GM23338 (cell line): ENCODE data around the gene PDE7B. TPM values are rescaled to one million over a fixed set of nuclear protein-coding genes. Genes with fewer than 3 reads are reported as not detected.

Experiments
- ATAC-seq: fragments of 200-7000 bp; cut with Tn5 transposase; 3 replicates; pipeline ENCODE4 v1.9.1; 2020
- DNase-seq: peaks from one replicate; pipeline ENCODE4 v3.0.0-alpha.2; 2015; ENCODE audit warnings: low spot score
- H2AFZ ChIP-seq: fragments of 200-600 bp; sonication (generic); 2 replicates; pipeline ENCODE4 v1.8.0; 2016; ENCODE audit warnings: antibody characterized with exemption, mild to moderate bottlenecking, moderate library complexity
- H3F3A ChIP-seq: fragments of 200-600 bp; sonication (generic); replicated peaks from 2 replicates; pipeline ENCODE4 v1.8.0; 2017; ENCODE audit warnings: antibody characterized with exemption, mixed run types, low read depth
- H3K27ac ChIP-seq: fragments of 200-600 bp; sonication (generic); 2 replicates; pipeline ENCODE4 v1.6.1; 2016; ENCODE audit warnings: low read depth
- H3K27me3 ChIP-seq: fragments of 200-600 bp; sonication (generic); 2 replicates; pipeline ENCODE4 v1.8.0; 2016; ENCODE audit warnings: mild to moderate bottlenecking, mixed run types, moderate library complexity; ENCODE audit not compliant: insufficient read depth
- H3K36me3 ChIP-seq: fragments of 200-600 bp; sonication (generic); 2 replicates; pipeline ENCODE4 v1.8.0; 2016; ENCODE audit warnings: mild to moderate bottlenecking; ENCODE audit not compliant: insufficient read depth
- H3K4me1 ChIP-seq: fragments of 200-600 bp; sonication (generic); 2 replicates; pipeline ENCODE4 v1.8.0; 2016; ENCODE audit warnings: mild to moderate bottlenecking, moderate library complexity; ENCODE audit not compliant: insufficient read depth
- H3K4me2 ChIP-seq: fragments of 200-600 bp; sonication (generic); 2 replicates; pipeline ENCODE4 v1.7.1; 2017; ENCODE audit warnings: mixed run types
- H3K4me3 ChIP-seq: fragments of 200-600 bp; sonication (generic); 2 replicates; pipeline ENCODE4 v1.6.1; 2016; ENCODE audit warnings: mixed run types
- H3K79me2 ChIP-seq: fragments of 200-600 bp; sonication (generic); replicated peaks from 2 replicates; pipeline ENCODE4 v1.8.0; 2017; ENCODE audit warnings: mild to moderate bottlenecking; ENCODE audit not compliant: insufficient read depth
- H3K9me2 ChIP-seq: fragments of 200-600 bp; sonication (generic); 2 replicates; pipeline ENCODE4 v1.8.0; 2017; ENCODE audit not compliant: insufficient read depth
- H4K20me1 ChIP-seq: fragments of 200-600 bp; sonication (generic); replicated peaks from 2 replicates; pipeline ENCODE4 v1.8.0; 2017; ENCODE audit warnings: mild to moderate bottlenecking; ENCODE audit not compliant: insufficient read depth
- H3K27ac Mint-ChIP-seq: 2 replicates; pipeline ENCODE4 v1.8.0; 2020; ENCODE audit warnings: inconsistent platforms, mild to moderate bottlenecking, moderate library complexity, mixed read lengths
- H3K27me3 Mint-ChIP-seq: 3 replicates; pipeline ENCODE4 v1.8.0; 2022; ENCODE audit warnings: low read depth, mild to moderate bottlenecking, moderate library complexity, mixed read lengths, inconsistent platforms; ENCODE audit not compliant: insufficient read depth, poor library complexity
- H3K36me3 Mint-ChIP-seq: 3 replicates; pipeline ENCODE4 v1.8.0; 2021; ENCODE audit warnings: low read depth, mild to moderate bottlenecking, inconsistent platforms, moderate library complexity, mixed read lengths
- H3K4me1 Mint-ChIP-seq: 3 replicates; pipeline ENCODE4 v1.8.0; 2020; ENCODE audit warnings: mild to moderate bottlenecking, inconsistent platforms, mixed read lengths
- H3K4me3 Mint-ChIP-seq: 3 replicates; pipeline ENCODE4 v1.8.0; 2021; ENCODE audit warnings: moderate library complexity, mild to moderate bottlenecking, inconsistent platforms, mixed read lengths
- H3K9me3 Mint-ChIP-seq: 3 replicates; pipeline ENCODE4 v1.8.0; 2020; ENCODE audit warnings: moderate library complexity, mild to moderate bottlenecking, inconsistent platforms, mixed read lengths
- CREB1 ChIP-seq: fragments of 250-450 bp; sonication (Bioruptor Pico); IDR thresholded peaks from 2 replicates; pipeline ENCODE4 v1.5.0; 2020; ENCODE audit warnings: low read depth, mild to moderate bottlenecking, moderate library complexity
- CTCF ChIP-seq, 2 experiments: fragments of 200-600 bp in 1 of 2; sonication (generic) in 1 of 2; conservative IDR thresholded peaks; 2 replicates each; pipeline versions ENCODE4 v1.5.1 to v1.6.1; 2016 to 2017; ENCODE audit warnings: antibody characterized with exemption in 2 of 2, low read depth in 2 of 2, mild to moderate bottlenecking in 2 of 2, moderate library complexity in 1 of 2
- NANOG ChIP-seq: IDR thresholded peaks from 2 replicates; pipeline ENCODE4 v1.6.1; 2016; ENCODE audit warnings: antibody characterized with exemption, borderline replicate concordance
- REST ChIP-seq: IDR thresholded peaks from one replicate; pipeline ENCODE4 v1.6.1; 2018; ENCODE audit warnings: antibody characterized with exemption; ENCODE audit not compliant: unreplicated experiment
- STAT1 ChIP-seq: IDR thresholded peaks from one replicate; pipeline ENCODE4 v1.6.1; 2016; ENCODE audit warnings: antibody characterized with exemption; ENCODE audit not compliant: unreplicated experiment
- ZNF114 ChIP-seq: fragments of 250-450 bp; sonication (Bioruptor Pico); IDR thresholded peaks from 2 replicates; pipeline ENCODE4 v1.5.0; 2020; ENCODE audit warnings: mild to moderate bottlenecking, moderate library complexity
- ZNF331 ChIP-seq: fragments of 250-450 bp; sonication (Bioruptor Pico); IDR thresholded peaks from 2 replicates; pipeline ENCODE4 v1.5.0; 2020; ENCODE audit warnings: low read depth, mild to moderate bottlenecking, moderate library complexity
- polyA plus RNA-seq: library from polyadenylated mRNA; unstranded; fragments of >200 nt; fragmentation: Nextera tagmentation; extraction: Ambion mirVana; gene quantifications from 2 replicates; pipeline ENCODE4 v1.2.1, GENCODE V29; 2016
- total RNA-seq: library from RNA; depleted of rRNA; stranded (reverse); fragments of >200 nt; shearing (Covaris generic); gene quantifications from 2 replicates; pipeline ENCODE4 v1.2.3, GENCODE V29; 2014

PDE7B gene
- total and polyA plus RNA-seq, 2 experiments from 2014 or later, result 0.07 TPM; not detected in 1

GRCh38 chr6:136228814-136229213 lies 377.3 kb downstream of the PDE7B start:
- H3K4me3 Mint-ChIP-seq, result no peak overlapping the region

More at GRCh38 chr6:136228814-136229213, 377.3 kb downstream of the PDE7B start:
- H3K27ac ChIP-seq, result no peak overlapping the region
- no peaks in the 10 kb centered on the region for H3K79me2 ChIP-seq
- TF ChIP-seq CTCF (conservative IDR thresholded peaks at IDR 0.05; ENCODE audit: low read depth in 2 of 2) (no peak), STAT1 (no peak), ZNF114 (CRISPR knock-in tag) (no peak), ZNF331 (CRISPR knock-in tag) (no peak), NANOG (no peak), CREB1 (CRISPR knock-in tag) (no peak), REST (no peak)
- H3K36me3 ChIP-seq, result 0 out of 2 replicates have a peak, but pooled peaks cover 5% of the 10 kb centered on the region
- Mint-ChIP-seq H3K27me3 (no peaks in the 10 kb centered on the region), H3K9me3 (peaks cover 4% of the 10 kb centered on the region; the same call in 1 of the 3 replicates), H3K4me1 (no peaks in the 10 kb centered on the region; the same call in 2 of the 3 replicates), H3K36me3 (peaks cover 6% of the 10 kb centered on the region; the same call in 1 of the 3 replicates), H3K27ac (no peak overlapping the region)
- H3K4me1 ChIP-seq, result no peaks in the 10 kb centered on the region
- no peaks in the 10 kb centered on the region for H3F3A ChIP-seq
- no peak overlapping the region for H2AFZ ChIP-seq
- no peaks in the 10 kb centered on the region for H3K9me2 ChIP-seq
- H3K4me2 ChIP-seq, result no peak overlapping the region
- H4K20me1 ChIP-seq, result no peaks in the 10 kb centered on the region
- H3K4me3 ChIP-seq, result no peak overlapping the region
- DNase-seq, result no peak
- ATAC-seq, result no peak
- no peaks in the 10 kb centered on the region for H3K27me3 ChIP-seq
